Cortex of kidney (tissue), 1 donor: ENCODE results near the gene SNX10.
A peak's percentile ranks its signal among the peaks of the same experiment; 100 is the strongest.

Experiments
- DNase-seq: peaks from one replicate; lab custom pipeline; 2025; lab: John Stamatoyannopoulos, UW

The SNX10 gene

DNA sequence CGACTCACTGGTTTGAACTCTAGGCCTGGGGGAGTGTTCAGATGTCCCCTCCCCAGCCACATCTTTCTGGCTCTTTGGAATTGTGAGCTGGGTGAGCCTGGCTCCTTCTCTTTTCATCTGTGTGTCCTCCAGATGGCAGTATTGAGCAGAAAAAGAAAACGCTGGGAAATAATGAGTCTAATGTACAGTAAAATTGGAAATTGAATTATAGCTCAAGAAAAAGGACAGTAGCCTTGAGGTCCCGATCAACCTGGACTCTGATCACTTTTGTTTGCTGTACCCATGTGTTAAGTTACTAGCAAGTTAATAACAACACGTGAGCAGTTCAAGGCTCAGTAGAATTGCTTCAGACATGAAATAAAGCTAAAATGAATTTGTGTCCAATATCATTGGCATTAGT lies 77.9 kb downstream of the SNX10 start:
- DNase-seq, result no peak

DNA sequence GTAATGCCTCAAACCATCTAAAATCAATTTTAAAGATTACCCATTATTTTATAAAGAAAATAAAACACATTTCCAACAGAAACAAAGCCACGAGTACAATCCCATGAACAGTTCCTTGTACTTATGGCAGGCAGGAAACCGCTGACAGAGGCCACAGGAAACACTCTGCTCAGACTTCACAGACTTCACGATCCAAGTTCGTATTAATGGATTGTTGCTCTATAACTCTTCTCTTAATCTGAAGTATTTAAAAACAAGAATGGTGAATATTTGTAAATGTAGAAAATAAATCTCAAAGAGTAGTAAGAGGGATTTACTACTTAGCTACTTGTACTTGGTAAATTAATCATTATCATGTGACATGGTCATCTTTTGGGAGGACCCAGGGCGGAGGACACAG lies 78.3 kb downstream of the SNX10 start:
- DNase-seq, result no peak

DNA sequence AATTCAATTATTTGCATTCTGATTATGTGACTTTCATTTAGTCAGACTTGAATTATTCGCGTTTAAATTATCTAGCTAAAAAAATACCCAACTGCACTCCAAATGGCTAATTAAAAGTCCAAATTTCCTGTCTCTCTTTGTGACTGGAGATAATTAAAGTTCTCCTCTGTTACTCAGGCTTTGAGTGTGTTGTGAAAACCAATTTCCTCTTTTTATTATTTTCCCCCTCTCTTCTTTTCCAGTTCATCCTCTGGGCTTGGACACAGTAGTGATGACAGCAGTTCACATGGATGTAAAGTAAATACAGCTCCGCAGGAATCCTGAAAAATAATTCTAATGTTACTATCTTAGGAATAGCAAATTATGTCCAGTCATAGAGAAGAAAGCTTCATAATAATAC lies 80.6 kb downstream of the SNX10 start:
- no peak for DNase-seq

DNA sequence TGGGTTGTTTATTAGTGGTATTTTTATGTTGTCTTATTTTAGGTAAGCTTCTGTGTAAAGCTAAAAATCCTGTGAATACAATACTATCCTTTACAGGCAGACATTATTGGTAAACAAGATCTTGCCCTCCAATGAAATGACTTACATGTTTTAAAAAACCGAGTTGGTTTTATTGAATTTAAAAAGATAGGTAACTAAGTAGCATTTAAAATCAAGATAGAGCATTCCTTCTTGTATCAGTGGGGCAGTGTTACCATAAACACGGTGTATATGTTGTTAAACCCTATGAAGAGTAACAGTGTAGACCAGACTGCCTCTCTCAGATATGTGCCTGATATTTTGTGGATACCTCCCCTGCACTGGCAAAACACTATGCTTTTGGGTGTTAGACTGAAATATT lies 81.0 kb downstream of the SNX10 start:
- DNase-seq, result no peak

DNA sequence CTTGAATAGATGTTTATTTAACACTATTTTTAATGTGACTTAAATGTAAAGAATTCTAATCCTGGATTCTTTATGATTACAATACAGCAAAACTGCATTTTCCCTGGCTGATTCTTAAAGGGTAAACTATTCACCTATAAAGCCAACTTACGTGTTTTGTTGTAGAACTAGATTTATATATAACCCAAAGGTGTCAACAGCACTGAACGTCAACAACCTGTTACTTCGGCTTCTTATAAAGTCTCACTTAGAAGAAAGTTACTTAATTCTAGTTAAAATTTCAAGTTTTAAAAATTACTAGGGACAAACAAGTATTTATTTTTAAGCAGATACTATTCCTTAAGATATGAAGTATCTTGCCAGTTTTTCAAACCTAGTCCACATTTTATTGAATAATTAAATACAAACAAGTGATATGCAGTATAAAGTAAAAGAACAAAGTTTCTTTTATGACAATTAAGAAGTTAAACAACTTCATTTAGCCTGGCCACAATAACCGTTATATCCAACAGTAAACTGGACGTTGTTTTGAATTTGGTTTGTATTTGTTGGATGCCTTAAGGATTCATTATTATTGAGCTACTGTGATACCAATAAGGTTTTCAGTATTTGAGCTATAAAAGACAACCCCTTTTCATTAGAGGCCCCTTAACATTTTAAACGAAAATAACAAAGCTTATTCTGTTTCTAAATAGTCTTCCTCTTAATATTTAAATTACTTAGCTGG lies 83.1 kb downstream of the SNX10 start:
- DNase-seq, result no peak

DNA sequence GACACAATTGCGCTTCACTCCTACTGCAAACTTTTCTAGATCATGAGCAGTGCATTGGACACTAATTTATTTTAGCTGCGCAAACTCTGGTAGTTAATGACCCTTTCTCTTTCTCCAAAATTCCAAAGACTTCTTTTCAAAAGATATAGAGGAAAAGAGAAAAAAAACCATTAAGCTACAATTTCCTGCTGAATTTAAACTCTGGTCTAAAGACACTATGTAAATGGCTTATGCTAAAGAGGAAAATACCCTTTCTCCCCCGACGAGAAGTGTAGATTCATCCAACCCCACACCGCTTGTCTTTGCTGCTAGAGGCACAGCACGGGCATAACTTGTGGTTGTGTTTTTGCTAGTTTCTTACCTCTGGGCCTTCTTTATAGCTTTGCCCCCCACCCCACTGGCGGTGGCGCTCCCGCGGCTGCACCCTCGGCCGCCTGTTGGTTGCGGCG lies 84.1 kb downstream of the SNX10 start:
- no peak for DNase-seq

DNA sequence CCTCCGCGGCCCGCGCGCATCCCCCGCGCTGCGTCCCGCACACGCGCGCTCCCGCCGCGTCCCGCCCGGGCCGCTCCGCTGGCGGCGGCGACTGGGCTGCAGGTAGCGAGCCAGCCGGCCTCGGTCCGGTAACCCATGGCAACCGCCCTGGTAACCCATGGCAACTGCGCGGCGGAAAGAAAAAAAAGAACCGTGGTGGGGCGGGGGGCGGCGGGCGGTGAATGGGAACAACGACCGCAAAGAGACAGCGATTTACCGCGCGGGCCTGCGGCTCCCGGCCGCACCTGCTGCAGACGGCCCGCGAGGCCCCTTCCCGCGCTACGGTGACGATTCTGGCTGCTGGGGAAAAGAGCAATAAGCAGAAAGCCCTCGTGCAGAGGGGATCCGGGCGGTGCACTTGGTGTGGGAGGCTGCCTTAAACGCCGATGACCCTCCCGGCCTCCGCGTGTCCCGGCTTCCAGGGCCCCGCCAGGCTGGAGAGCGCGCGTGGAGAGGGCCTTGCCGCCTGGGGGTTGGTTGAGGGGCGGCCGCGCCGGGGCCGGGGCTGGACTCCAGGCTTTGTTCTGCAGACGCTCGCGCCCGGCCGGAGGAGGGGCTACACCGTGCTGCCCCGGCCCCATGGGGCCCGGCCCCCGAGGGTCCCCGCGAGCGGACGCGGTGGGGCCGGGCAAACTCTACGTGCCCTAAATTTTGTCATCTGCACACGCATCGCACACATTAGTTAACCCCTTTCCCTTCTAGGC lies 84.7 kb downstream of the SNX10 start:
- DNase-seq, result no peak

DNA sequence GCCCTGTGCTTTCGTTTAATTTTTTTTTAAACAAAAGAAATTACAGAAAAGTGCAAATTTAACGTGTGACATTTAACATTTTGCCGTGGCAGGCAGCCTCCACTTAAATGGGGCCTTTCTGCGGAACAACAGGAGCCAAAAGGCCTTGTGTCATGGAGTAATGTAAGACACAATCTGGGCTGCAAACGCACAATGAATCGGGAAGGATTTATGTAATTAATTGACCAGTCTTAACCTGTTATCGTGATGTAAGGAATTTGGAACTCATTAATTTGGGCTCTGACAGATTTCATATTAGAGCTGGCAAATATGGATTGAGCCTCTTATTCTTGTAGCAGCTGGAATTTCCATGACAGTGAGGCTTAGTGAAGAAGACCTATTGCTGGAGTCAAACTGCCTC lies 86.4 kb downstream of the SNX10 start:
- DNase-seq, result no peak

DNA sequence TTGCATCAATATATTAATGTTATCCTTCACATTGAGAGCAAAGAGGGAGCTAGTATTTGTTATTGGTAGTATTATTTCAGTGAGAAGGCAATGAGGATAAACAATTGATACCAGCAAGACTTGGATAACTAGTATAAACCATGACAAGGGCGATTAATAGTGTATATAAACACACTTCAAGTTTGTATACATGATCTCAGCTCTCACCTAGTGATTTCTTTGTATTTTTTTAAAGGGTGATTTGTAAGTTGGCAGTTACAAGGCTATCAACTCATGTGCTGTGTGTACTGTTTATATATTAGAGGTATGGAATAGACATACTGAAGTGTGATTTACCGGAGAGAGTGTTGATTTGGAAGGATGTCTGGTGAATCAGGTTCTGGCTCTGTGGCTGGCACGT lies 88.0 kb downstream of the SNX10 start:
- no peak for DNase-seq

DNA sequence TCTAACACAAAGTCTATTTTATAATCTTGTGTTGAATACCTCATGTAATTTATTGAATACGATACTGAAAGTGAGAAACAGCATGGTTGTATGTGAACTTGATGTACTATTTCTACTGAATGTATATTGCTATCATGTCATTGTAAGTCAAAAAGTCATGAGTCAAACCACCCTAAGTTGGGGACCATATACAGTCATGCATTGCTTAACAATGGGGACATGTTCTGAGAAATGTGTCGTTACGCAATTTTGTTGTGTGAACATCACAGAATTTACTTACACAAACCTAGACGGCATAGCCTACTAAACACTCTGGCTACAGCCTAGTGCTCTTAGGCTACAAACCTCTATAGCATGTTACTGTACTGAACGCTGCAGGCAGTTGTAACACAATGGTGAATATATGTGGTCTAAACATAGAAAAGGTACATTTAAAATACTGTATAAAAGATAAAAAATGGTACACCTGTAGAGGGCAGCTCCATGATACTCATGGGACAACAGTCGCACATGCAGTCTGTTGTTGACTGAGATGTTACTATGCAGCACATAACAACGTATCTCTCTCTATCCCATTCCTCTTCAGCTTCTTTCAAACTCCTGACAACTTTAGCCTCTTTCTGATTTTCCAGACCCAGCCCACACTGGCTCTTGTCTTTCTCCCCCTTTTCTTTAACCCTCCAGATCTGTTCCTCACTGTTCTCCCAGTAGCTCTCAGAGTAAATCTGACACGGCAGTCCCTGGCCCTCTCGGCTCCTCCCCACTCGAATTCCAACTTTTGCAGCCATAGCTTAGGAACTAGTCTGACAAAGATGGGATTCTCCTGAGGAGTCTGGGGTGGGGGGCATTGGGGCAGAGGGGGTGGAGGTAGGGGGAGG lies 90.1 kb downstream of the SNX10 start:
- no peak for DNase-seq

DNA sequence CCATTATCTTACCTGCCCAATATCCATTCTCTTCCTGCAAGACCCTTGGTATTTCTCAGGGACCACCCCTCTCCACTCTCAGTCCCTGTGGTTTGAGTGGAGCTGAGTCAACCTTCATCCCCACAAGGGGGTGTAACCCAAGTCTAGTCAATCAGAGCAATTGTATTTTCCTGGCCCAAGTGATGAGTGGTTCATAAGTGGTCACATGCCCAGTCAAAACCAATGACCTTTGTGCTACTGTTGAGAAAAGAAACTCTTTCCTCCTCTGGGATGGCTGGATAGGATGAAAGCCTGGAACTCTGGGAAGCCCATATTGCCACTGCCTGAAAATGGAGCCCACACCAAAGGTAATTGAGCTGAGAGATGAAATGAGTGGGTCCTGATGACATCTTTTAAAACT lies 93.6 kb downstream of the SNX10 start:
- DNase-seq, result no peak

DNA sequence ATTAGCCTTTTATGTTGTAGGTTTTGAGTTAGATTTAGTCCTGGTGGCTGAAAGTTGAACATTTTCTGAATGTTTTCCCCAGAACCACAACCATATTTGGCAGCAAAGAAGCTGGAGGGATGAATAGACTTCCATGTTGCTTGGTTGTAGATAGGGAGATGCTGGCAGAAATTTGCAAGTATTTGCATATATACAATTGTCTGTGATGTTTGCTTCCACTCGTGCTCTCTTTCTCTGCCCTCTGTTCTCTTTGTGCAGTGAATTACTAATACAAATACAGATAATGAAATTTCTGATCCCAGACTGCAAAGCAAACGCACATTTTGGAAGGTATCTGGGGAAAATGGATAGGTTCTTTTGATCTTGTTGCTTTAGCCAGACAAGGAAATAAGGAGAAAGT lies 96.1 kb downstream of the SNX10 start:
- DNase-seq, result no peak

DNA sequence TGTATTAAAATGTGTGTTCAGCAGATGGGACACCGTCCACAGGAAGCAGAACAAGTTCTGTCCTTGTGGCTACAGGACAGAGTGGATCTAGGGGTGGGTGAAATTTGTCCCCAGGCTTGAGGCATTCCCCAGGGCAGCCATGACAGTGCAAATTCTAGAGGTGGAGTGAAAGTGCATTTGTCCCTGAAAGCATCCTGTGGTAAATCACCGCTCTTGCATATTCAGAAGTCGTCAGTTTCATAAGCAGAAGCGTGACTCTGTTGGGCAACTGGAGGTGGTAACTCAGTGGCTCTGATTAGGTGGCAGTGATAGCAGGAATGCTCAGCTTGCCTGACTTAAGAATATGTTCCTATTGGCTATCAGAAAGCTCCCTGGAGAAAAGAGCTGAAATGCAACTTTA lies 96.6 kb downstream of the SNX10 start:
- DNase-seq, result no peak

DNA sequence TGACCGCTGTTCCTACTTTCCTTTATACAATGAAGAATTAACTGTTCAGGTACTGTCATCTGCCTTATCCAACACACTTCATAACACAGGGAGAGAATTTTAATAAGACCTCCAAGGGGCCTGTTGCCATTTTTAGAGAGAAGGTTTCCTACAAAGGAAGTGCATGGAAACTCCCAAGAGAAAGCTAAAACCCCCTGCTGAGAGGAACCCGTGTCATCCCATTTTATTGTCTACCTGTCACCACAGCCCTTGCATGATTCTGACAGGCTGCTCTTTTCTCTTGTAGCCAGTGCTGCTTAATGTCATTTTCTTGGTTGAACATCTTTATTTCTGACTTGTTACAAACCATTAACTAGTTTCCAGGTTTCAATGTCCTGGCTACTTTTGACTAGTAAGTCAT lies 98.4 kb downstream of the SNX10 start:
- no peak for DNase-seq

DNA sequence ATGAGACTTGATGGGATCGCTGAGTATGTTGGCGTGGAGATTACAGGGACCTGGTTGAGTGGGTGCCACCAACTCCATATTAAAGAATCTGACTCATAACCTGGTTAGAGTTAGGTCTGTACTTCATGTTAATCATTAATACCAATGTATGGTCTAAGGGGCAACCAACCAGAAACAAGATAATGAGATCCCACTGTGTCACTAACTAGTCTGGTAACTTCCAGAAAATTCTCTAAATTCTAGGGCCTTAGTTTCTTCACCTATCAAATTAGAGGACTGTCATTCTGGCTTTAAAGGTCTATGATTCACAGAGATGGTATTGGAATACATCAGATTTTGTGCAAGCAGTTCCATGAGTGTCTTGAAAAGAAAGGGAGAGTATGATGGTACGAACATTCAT lies 102.2 kb downstream of the SNX10 start:
- DNase-seq, result no peak

DNA sequence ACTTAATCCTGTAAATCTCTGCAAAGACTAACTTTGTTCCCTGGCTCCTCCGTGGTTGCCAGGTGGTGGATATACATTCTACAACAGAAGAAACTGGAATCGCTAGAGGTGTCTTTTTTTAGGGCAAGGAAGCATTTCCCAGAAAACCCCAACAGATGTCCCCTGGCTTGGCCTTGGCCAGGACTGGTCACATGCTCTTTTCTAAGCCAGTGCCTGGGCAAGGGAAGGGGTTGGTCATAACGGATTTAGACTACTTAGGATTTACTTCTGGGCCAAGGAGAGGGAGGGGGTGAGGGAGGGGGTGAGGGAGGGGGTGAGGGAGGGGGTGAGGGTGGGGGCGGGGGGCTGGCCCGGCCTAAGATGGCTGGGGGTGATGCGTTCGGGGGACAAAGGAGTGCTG lies 105.7 kb downstream of the SNX10 start:
- DNase-seq, result no peak

DNA sequence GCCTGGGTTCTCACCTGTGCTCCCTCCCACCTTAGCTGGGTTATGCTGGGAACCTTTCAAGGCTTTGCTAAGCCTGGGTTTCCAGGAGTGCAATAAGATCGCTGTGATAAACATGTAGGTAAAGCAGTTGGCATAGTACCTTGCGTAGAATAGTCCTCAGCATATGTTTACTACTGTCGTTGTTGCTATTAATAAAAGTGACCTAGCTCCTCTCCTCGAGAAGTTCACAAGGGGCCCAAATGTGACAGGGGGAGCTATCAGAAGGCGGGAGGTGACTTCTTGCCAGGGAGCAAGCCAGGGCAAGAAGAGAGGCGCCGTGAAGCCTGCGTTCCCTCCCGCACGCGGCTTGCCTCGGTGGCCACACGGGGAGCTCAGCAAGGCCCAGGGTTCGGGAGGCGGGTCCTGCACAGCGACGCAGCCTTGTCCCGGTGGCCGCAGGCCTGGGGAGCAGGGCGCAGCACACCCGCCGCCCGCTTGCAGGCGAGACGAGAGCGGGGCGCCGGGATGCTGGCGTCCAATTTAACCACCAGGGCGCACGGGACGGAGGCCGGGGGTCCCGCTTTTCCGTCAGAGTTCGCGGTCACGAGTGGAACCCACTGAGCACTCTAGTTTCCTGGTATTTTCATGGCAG lies 106.2 kb downstream of the SNX10 start:
- peak; percentile 9 for DNase-seq

DNA sequence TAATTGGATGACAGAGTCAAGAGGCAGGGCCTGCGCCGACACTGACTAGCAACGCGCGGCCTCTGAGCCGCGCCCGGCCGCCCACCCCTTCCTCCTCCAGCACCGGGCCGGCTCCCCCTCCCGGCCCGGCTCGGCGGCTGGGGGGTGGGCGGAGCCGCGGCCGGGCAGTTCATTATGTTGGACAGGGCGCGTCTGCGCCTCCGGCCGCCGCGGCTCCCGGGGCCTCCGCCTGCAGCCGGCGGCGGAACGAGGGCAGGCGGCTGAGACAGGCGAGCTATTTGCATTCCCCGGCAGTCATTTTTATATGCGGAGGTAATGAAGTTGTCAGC lies 106.7 kb downstream of the SNX10 start:
- no peak for DNase-seq

DNA sequence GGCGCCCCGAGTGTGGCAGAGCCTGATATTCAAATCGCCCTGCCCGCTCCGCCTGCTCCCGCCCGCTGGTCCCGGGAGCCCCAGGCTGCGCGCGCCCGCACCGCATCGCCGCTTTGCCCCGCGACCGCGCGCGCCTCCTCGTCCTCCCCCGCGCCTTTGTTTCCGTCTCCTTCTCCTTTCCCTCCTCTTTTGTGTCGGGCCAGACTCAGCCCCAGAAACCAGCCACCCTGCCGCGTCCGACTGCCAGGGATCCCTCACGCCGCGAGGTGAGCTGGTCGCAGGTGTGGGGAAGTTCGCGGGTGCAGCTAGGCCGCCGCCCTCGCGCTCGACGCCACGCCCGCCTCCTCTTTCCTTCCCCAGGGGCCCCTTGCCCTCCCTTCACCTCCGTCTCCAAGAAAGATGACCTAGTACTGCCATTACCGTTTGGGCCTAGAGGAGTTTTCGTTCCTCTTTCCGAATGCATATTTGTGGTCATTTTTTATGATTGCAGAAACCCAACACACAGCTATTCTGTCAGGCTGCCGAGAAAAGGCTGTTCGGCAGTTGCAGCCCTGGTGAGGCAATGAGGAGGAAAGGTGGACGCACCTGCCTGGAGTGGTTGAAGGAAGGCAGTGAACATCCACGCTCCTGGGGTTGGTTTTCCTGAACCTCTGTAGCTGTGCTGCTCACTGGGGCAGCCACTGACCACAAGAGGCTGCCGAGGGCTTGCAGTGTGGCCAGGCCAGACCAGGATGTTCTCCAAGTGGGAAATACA lies 107.3 kb downstream of the SNX10 start:
- no peak for DNase-seq

DNA sequence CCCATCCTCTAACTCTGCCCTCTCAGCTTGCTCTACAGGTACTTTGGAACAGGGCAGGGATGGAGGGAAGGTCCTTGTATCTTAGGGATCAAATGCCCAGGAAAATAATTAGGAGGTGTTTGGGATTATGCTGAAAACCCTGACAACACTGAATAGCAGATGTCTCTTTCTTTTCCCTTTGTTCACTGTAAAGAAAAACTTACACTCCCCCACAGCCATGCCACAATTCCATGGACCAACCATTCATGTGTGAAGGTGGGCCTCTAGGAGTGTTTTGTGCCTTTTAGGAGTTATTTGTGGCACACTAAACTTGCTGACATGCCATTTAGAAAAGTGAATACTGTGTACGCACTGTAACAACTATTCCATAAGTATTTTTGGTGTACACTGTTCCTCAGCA lies 108.1 kb downstream of the SNX10 start:
- DNase-seq, result no peak

DNA sequence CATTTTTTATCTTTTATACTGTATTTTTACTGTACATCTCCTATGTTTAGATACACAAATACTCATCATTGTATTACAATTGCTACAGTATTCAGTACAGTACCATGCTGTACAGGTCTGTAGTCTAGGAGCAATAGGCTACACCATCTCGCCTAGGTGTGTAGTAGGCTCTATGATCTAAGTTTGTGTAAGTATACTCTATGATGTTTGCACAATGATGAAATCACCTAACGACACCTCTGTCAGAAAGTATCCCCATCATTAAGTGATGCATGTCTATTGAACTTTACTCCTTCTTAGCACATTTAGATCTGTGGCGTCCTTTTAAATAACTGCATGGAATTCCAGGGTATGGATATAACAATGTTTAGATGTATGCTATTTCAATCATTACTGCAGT lies 112.0 kb downstream of the SNX10 start:
- no peak for DNase-seq
